A549 (cell line): ENCODE measurements around the gene STAG3. TPM values are rescaled to one million over a fixed set of nuclear protein-coding genes. Genes with fewer than 3 reads are reported as not detected.

Experiments used
- ATAC-seq, 2 experiments: fragments of 200-7000 bp in 1 of 2; fragments of >200 bp in 1 of 2; cut with Nextera tagmentation in 1 of 2; cut with Tn5 transposase in 1 of 2; 3 replicates each; pipeline versions ENCODE4 v1.8.0 to v1.9.1; 2018 to 2020; ENCODE audit warnings: mild to moderate bottlenecking in 1 of 2, moderate library complexity in 1 of 2
- CTCF ChIA-PET: fragments of 300-600 bp; sonication (Branson Sonifier 250); formaldehyde crosslinking; extraction: SDS; loops from one replicate; lab custom pipeline; 2021; ENCODE audit warnings: antibody characterized with exemption, inconsistent platforms; lab: Yijun Ruan, JAX
- POLR2A ChIA-PET: fragments of 350-600 bp; formaldehyde crosslinking; extraction: SDS; loops from one replicate; lab custom pipeline; 2021; ENCODE audit warnings: antibody characterized with exemption, inconsistent platforms; lab: Yijun Ruan, JAX
- DNase-seq, 2 experiments: peaks; one replicate each; pipeline versions ENCODE4 v3.0.0 to v3.0.0-alpha.2; 2011 to 2016; ENCODE audit warnings: low read depth in 1 of 2, low spot score in 1 of 2
- FAIRE-seq: peaks from 2 replicates; lab custom pipeline; 2011; peaks lifted over from hg19 to GRCh38; lab: Jason Lieb, UNC
- H3K27ac ChIP-seq, 2 experiments: fragments of >200 bp; sonication (Bioruptor Twin); formaldehyde crosslinking; 3 replicates each; pipeline ENCODE4 v1.5.1; 2016 to 2017
- H3K4me1 ChIP-seq: fragments of >200 bp; sonication (Bioruptor Twin); formaldehyde crosslinking; 3 replicates; pipeline ENCODE4 v1.6.1; 2016
- H3K4me2 ChIP-seq: fragments of >200 bp; sonication (Bioruptor Twin); formaldehyde crosslinking; 3 replicates; pipeline ENCODE4 v1.6.1; 2016
- H3K4me3 ChIP-seq: fragments of >200 bp; sonication (Bioruptor Twin); formaldehyde crosslinking; 3 replicates; pipeline ENCODE4 v1.5.1; 2016
- H3K9me3 ChIP-seq: fragments of >200 bp; sonication (Bioruptor Twin); formaldehyde crosslinking; 3 replicates; pipeline ENCODE4 v1.6.1; 2016
- CEBPB ChIP-seq, 2 experiments: fragments of >200 bp in 1 of 2; sonication (Bioruptor Twin) in 1 of 2; formaldehyde crosslinking in 1 of 2; IDR thresholded peaks; 2 replicates each; pipeline ENCODE4 v1.6.1; 2012 to 2016
- CHD4 ChIP-seq: fragments of 200-600 bp; sonication (generic); IDR thresholded peaks from 2 replicates; pipeline ENCODE4 v1.6.1; 2016; ENCODE audit warnings: antibody characterized with exemption, mild to moderate bottlenecking, borderline replicate concordance
- EHF ChIP-seq: fragments of 250-450 bp; sonication (Bioruptor Pico); IDR thresholded peaks from 2 replicates; pipeline ENCODE4 v1.5.0; 2020; ENCODE audit warnings: mild to moderate bottlenecking
- EHMT2 ChIP-seq: fragments of 200-600 bp; sonication (generic); IDR thresholded peaks from 2 replicates; pipeline ENCODE4 v1.6.1; 2016; ENCODE audit warnings: antibody characterized with exemption, low read depth, mild to moderate bottlenecking, moderate library complexity
- HDAC2 ChIP-seq: fragments of 200-600 bp; sonication (generic); IDR thresholded peaks from 2 replicates; pipeline ENCODE4 v1.6.1; 2016
- HEYL ChIP-seq: fragments of 250-450 bp; sonication (Bioruptor Pico); IDR thresholded peaks from 2 replicates; pipeline ENCODE4 v1.8.0; 2021; ENCODE audit warnings: mild to moderate bottlenecking, moderate library complexity
- HOXB5 ChIP-seq: fragments of 250-450 bp; sonication (Bioruptor Pico); IDR thresholded peaks from 2 replicates; pipeline ENCODE4 v1.5.0; 2020; ENCODE audit warnings: mild to moderate bottlenecking, moderate library complexity
- KDM5A ChIP-seq: fragments of 200-600 bp; sonication (generic); IDR thresholded peaks from 2 replicates; pipeline ENCODE4 v1.6.1; 2016; ENCODE audit warnings: antibody characterized with exemption, mild to moderate bottlenecking
- MAFK ChIP-seq: fragments of 450-650 bp; IDR thresholded peaks from 2 replicates; pipeline ENCODE4 v1.6.1; 2014; ENCODE audit not compliant: partially characterized antibody
- NPAS2 ChIP-seq: fragments of 250-450 bp; sonication (Bioruptor Pico); IDR thresholded peaks from 2 replicates; pipeline ENCODE4 v1.8.0; 2022; ENCODE audit warnings: mild to moderate bottlenecking, moderate library complexity, borderline replicate concordance
- RARB ChIP-seq: fragments of 250-450 bp; sonication (Bioruptor Pico); IDR thresholded peaks from 2 replicates; pipeline ENCODE4 v1.8.0; 2021; ENCODE audit warnings: mild to moderate bottlenecking, moderate library complexity
- RCOR1 ChIP-seq: fragments of 150-350 bp; IDR thresholded peaks from 2 replicates; pipeline ENCODE4 v1.6.1; 2014; ENCODE audit warnings: antibody characterized with exemption, low read length, low read depth
- RFX5 ChIP-seq: fragments of 450-650 bp; IDR thresholded peaks from 2 replicates; pipeline ENCODE4 v1.7.1; 2014; ENCODE audit warnings: antibody characterized with exemption, mild to moderate bottlenecking, moderate library complexity
- RNF2 ChIP-seq: fragments of 200-600 bp; sonication (generic); IDR thresholded peaks from 2 replicates; pipeline ENCODE4 v1.6.1; 2016; ENCODE audit warnings: low read depth, mild to moderate bottlenecking, antibody characterized with exemption, moderate library complexity, borderline replicate concordance
- SREBF2 ChIP-seq: fragments of 450-650 bp; IDR thresholded peaks from 2 replicates; pipeline ENCODE4 v1.6.1; 2014; ENCODE audit warnings: mild to moderate bottlenecking, moderate library complexity
- ZFP36 ChIP-seq: fragments of 450-650 bp; IDR thresholded peaks from 2 replicates; pipeline ENCODE4 v1.6.1; 2014; ENCODE audit warnings: borderline replicate concordance; ENCODE audit not compliant: partially characterized antibody
- ZSCAN20 ChIP-seq: fragments of 250-450 bp; sonication (Bioruptor Pico); IDR thresholded peaks from 2 replicates; pipeline ENCODE4 v1.8.0; 2022; ENCODE audit warnings: mild to moderate bottlenecking, moderate library complexity
- WGBS: methylation state at CpG from one replicate; pipeline ENCODE4 v1.1.6; 2017; ENCODE audit errors: missing lambda C conversion rate; 5-methylcytosine and 5-hydroxymethylcytosine counted together
- polyA plus RNA-seq, 4 experiments: library from polyadenylated mRNA; depleted of rRNA in 3 of 4; stranded (reverse); fragments of >200 nt; fragmentation: RNase III in 1 of 4; extraction: RNeasy Plus Mini Kit Qiagen cat#74134 plus additional on column Dnase treatment in 1 of 4; gene quantifications; 2 replicates in 3 of 4; 3 replicates in 1 of 4; pipeline ENCODE4 v1.2.3, GENCODE V29; 2011 to 2017
- TF ChIP-seq, protein P1 (sequence below): fragments of >200 bp; sonication (Bioruptor Twin); formaldehyde crosslinking; IDR thresholded peaks from 3 replicates; pipeline ENCODE4 v1.5.1; 2016
- TF ChIP-seq, protein P2 (sequence below): IDR thresholded peaks from 2 replicates; pipeline ENCODE4 v1.6.1; 2012
- TF ChIP-seq, protein P3 (sequence below): IDR thresholded peaks from 2 replicates; pipeline ENCODE4 v1.6.1; 2012
- TF ChIP-seq, protein P4 (sequence below): fragments of 250-450 bp; sonication (Bioruptor Pico); IDR thresholded peaks from 2 replicates; pipeline ENCODE4 v1.5.0; 2020; ENCODE audit warnings: low read depth, mild to moderate bottlenecking, moderate library complexity

The STAG3 gene
- polyA plus RNA-seq, 2 of the 4 experiments (the other 2 are of a cell fraction), result 0.25 to 0.50 TPM

DNA sequence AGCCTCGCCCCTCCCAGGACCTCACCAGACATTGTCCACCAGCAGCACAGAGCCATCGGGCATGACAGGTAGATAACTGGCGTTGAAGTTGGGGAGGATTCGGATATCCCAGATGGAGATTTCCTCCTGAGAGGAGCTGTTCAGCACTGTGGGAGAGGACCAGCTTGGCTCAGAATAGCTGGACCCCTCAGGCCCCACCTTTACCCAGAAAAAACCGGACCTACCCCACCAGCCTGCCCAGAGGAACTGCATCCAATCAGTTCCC lies 20.7 kb upstream of the STAG3 start:
- H3K4me3 ChIP-seq, result peak overlapping the region; percentile 90; the same call in 1 of the 3 replicates
- H3K9me3 ChIP-seq, result no peaks in the 10 kb centered on the region
- DNase-seq, result no peak
- peaks cover 39% of the 10 kb centered on the region for H3K4me1 ChIP-seq
- CTCF ChIA-PET, result interaction anchor here (0.6 to 23.1 kb wide), 5 partner anchors 23 to 251 kb away, joined by 3 to 245 read pairs (median 4); no protein-coding TSS in a partner anchor
- WGBS, result 94% methylated on average over 4 of the region's 5 CpGs
- H3K27ac ChIP-seq, result peak overlapping the region in 1 of 2 experiments; percentile 96; a peak in 3 of 6 replicates
- peak overlapping the region; percentile 100 for H3K4me2 ChIP-seq
- TF ChIP-seq EHF (CRISPR knock-in tag) (no peak), HEYL (CRISPR knock-in tag) (no peak), HOXB5 (CRISPR knock-in tag) (no peak), NPAS2 (CRISPR knock-in tag) (no peak), MAFK (no peak), RARB (CRISPR knock-in tag) (no peak), ZSCAN20 (CRISPR knock-in tag) (no peak), RNF2 (no peak), RFX5 (no peak), CHD4 (no peak), HDAC2 (no peak), EHMT2 (no peak), CEBPB (IDR thresholded peaks at IDR 0.05) (no peak), SREBF2 (no peak), RCOR1 (no peak), ZFP36 (no peak), KDM5A (no peak)
- TF ChIP-seq, protein P1, sequence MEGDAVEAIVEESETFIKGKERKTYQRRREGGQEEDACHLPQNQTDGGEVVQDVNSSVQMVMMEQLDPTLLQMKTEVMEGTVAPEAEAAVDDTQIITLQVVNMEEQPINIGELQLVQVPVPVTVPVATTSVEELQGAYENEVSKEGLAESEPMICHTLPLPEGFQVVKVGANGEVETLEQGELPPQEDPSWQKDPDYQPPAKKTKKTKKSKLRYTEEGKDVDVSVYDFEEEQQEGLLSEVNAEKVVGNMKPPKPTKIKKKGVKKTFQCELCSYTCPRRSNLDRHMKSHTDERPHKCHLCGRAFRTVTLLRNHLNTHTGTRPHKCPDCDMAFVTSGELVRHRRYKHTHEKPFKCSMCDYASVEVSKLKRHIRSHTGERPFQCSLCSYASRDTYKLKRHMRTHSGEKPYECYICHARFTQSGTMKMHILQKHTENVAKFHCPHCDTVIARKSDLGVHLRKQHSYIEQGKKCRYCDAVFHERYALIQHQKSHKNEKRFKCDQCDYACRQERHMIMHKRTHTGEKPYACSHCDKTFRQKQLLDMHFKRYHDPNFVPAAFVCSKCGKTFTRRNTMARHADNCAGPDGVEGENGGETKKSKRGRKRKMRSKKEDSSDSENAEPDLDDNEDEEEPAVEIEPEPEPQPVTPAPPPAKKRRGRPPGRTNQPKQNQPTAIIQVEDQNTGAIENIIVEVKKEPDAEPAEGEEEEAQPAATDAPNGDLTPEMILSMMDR, result no peak
- TF ChIP-seq, protein P2, sequence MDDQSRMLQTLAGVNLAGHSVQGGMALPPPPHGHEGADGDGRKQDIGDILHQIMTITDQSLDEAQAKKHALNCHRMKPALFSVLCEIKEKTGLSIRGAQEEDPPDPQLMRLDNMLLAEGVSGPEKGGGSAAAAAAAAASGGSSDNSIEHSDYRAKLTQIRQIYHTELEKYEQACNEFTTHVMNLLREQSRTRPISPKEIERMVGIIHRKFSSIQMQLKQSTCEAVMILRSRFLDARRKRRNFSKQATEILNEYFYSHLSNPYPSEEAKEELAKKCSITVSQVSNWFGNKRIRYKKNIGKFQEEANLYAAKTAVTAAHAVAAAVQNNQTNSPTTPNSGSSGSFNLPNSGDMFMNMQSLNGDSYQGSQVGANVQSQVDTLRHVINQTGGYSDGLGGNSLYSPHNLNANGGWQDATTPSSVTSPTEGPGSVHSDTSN, result no peak
- TF ChIP-seq, protein P3, sequence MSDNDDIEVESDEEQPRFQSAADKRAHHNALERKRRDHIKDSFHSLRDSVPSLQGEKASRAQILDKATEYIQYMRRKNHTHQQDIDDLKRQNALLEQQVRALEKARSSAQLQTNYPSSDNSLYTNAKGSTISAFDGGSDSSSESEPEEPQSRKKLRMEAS, result no peak
- TF ChIP-seq, all 56 proteins: peak for 0
- no peak for ATAC-seq
- POLR2A ChIA-PET, result interaction anchor here (1.2 kb wide), 1 partner anchor 8 kb away, joined by 6 read pairs; the partner anchor contains the start of gene LAMTOR4
- no peak for FAIRE-seq

DNA sequence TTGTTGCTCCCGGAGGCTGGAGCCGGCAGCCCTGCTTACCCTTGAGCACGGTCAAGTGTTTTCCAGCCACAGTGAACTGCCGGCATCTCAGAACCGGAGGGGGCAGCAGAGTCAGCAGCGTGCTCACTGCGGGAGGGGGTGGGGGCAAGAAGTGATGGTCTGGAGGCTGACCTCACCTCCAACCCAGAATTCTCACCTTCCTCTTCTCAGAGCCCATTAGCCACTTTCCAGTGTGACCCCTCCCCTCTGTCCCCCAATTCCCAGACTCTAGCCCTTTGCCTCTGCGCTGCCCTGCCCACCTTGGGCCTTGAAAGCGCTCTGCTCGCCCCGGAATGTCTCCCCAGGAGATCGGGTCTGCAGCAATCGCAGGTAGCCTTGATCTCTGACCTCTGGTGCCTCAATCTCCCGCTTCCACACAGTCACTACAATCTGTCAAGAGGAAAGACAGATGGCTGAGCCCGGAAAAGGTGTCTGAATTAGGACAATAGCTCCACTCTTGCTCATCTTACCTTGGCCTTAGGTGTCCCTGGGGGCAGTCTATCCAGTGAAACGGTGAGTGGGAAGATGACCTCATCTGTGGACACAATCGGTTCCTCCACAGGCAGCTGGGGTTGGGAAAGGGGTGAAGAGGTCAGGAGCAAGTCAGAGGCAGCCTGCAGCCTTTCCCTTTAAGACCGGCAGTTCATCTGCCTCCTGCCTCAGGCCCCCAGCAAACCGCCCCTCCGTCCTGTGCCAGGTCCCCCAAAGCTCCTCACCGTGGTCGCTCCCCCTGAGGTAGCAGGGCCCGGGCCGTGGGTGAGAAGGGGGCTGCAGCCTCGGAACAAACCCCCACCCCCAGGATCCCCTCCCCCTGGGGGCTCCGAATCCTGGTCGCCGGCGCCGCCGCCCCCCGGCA lies 20.1 kb upstream of the STAG3 start:
- ChIA-PET CTCF (interaction anchor here (0.6 to 23.1 kb wide), 5 partner anchors 23 to 250 kb away, joined by 3 to 245 read pairs (median 4); no protein-coding TSS in a partner anchor), POLR2A (interaction anchor here (0.6 to 1.2 kb wide), 2 partner anchors 9 to 22 kb away, joined by 3 to 6 read pairs; partner anchors contain the start of gene LAMTOR4)
- Histone ChIP-seq H3K9me3 (no peaks in the 10 kb centered on the region), H3K4me2 (peak overlapping the region; percentile 100), H3K4me3 (peak overlapping the region; percentile 90), H3K27ac (peak overlapping the region; percentile 83 to 96), H3K4me1 (peaks cover 39% of the 10 kb centered on the region)
- ATAC-seq (peak; percentile 31 to 60), FAIRE-seq (no peak), DNase-seq (peak in 1 of 2 experiments; percentile 60)
- TF ChIP-seq, protein P4, sequence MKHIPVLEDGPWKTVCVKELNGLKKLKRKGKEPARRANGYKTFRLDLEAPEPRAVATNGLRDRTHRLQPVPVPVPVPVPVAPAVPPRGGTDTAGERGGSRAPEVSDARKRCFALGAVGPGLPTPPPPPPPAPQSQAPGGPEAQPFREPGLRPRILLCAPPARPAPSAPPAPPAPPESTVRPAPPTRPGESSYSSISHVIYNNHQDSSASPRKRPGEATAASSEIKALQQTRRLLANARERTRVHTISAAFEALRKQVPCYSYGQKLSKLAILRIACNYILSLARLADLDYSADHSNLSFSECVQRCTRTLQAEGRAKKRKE (CRISPR knock-in tag), result no peak
- TF ChIP-seq, protein P3, result 0 out of 2 replicates have a peak, but pooled peaks have one; percentile 12
- WGBS, result 27% methylated on average over 16 of the region's 32 CpGs
